Right lobe of liver (tissue), 6 donors: Measurements from ENCODE around the gene ANXA4. TPM values are rescaled to one million over a fixed set of nuclear protein-coding genes. Genes with fewer than 3 reads are reported as not detected.

Source experiments
- ATAC-seq, 4 donors: fragments of 200-7000 bp; cut with Tn5 transposase; one replicate each; pipeline ENCODE4 v1.9.1; 2020; ENCODE audit warnings: mild to moderate bottlenecking in 4 of 4, moderate library complexity in 4 of 4
- DNase-seq, 3 donors: peaks; one replicate each; pipeline ENCODE4 v3.0.0-alpha.2; 2020
- H3K27ac ChIP-seq, 3 donors: fragments of 200-600 bp; one replicate each; pipeline ENCODE4 v1.8.0; 2022
- H3K27me3 ChIP-seq, 2 donors: fragments of 200-600 bp; one replicate each; pipeline ENCODE4 v1.8.0; 2022
- H3K36me3 ChIP-seq, 4 donors: fragments of 200-600 bp; sonication (generic) in 1 of 4; one replicate each; pipeline versions ENCODE4 v1.5.1 to v1.8.0; 2017 to 2022; ENCODE audit warnings: control low read depth in 1 of 4
- H3K4me1 ChIP-seq, 4 donors: fragments of 200-600 bp; sonication (generic) in 1 of 4; one replicate each; pipeline versions ENCODE4 v1.5.1 to v1.8.0; 2017 to 2022; ENCODE audit warnings: control low read depth in 1 of 4
- H3K4me3 ChIP-seq, 3 donors: fragments of 200-600 bp; one replicate each; pipeline ENCODE4 v1.8.0; 2022
- H3K9me3 ChIP-seq, 4 donors: fragments of 200-600 bp; sonication (generic) in 1 of 4; one replicate each; pipeline versions ENCODE4 v1.5.1 to v1.8.0; 2017 to 2022; ENCODE audit warnings: control low read depth in 1 of 4
- CTCF ChIP-seq, 4 donors: fragments of 200-600 bp in 3 of 4; fragments of 450-650 bp in 1 of 4; IDR thresholded peaks; one replicate each; pipeline versions ENCODE4 v1.5.1 to v1.8.0; 2016 to 2022; ENCODE audit warnings: antibody characterized with exemption in 4 of 4, mild to moderate bottlenecking in 2 of 4
- POLR2A ChIP-seq: fragments of 450-650 bp; IDR thresholded peaks from one replicate; pipeline ENCODE4 v1.6.1; 2017; ENCODE audit warnings: antibody characterized with exemption, mild to moderate bottlenecking
- WGBS: methylation state at CpG from one replicate; pipeline ENCODE4 v1.1.6; 2018; ENCODE audit warnings: low coverage, low lambda C conversion rate; ENCODE audit not compliant: insufficient coverage; ENCODE audit errors: missing lambda C conversion rate; 5-methylcytosine and 5-hydroxymethylcytosine counted together
- intact Hi-C, 2 donors: fragments of 100-400 bp; cut with DNase I; formaldehyde crosslinking; loops; one replicate each; pipeline versions ENCODE4 v1.11.2 to v1.14.1; 2022
- total RNA-seq, 6 experiments: library from RNA; depleted of rRNA in 2 of 6; stranded (reverse); fragments of >200 nt in 2 of 6; fragmentation: NEBNext Ultra II Directional in 3 of 6; extraction: Animal tissue kit (Norgen Biotek cat#: 25700) in 3 of 6; gene quantifications; one replicate each; pipeline versions ENCODE4 v1.1.0 to v1.2.4, GENCODE V29; 2016 to 2023
- donor health status: DM: no; HTN: yes; CAD: no.
- donor health status: DM: no; HTN: no; CAD: no.
- donor health status: DM: no; HTN: no; CAD: no.
- donor health status: DM: no; HTN: yes; CAD: no.
- donor health status: DM: no; HTN: yes; CAD: no.

The ANXA4 gene
- total RNA-seq, 6 experiments from 2014 or later: 53.5 to 173 (median 92.1) TPM

GRCh38 chr2:69780921-69781320 lies 39.0 kb downstream of the ANXA4 start:
- Histone ChIP-seq H3K9me3 (no peaks in the 10 kb centered on the region), H3K27ac (peak overlapping the region in 2 of 3 donors; percentile 48 to 84), H3K4me3 (no peak overlapping the region), H3K36me3 (no peaks in the 10 kb centered on the region), H3K4me1 (peaks cover 0 to 76% (median 32%) of the 10 kb centered on the region in 4 donors), H3K27me3 (no peaks in the 10 kb centered on the region)
- WGBS: 15% methylated on average over 5 of the region's 5 CpGs
- DNase-seq (no peak), ATAC-seq (peak; percentile 7 to 24 (median 16))
- intact Hi-C loops: no loop called here
- TF ChIP-seq CTCF (IDR thresholded peaks at IDR 0.05) (no peak), POLR2A (no peak)

- Histone ChIP-seq H3K27ac (peak overlapping the region; percentile 14 to 84 (median 63)), H3K4me3 (peak overlapping the region in 1 of 3 donors; percentile 14), H3K36me3 (no peaks in the 10 kb centered on the region), H3K9me3 (no peaks in the 10 kb centered on the region), H3K4me1 (peaks cover 0 to 80% (median 35%) of the 10 kb centered on the region in 4 donors), H3K27me3 (no peaks in the 10 kb centered on the region)
- peak; percentile 78 to 90 (median 84) for ATAC-seq
- TF ChIP-seq CTCF (IDR thresholded peaks at IDR 0.05) (no peak), POLR2A (no peak)
- DNase-seq: peak; percentile 38 to 84 (median 59)
- WGBS: 20% methylated on average over 5 of the region's 5 CpGs
- intact Hi-C loops: no loop called here
Observed at GRCh38 chr2:69781321-69782248, 39.7 kb downstream of the ANXA4 start.

- WGBS: 21% methylated on average over 5 of the region's 5 CpGs
- peak overlapping the region; percentile 14 to 84 (median 56) for H3K27ac ChIP-seq
- no peak for TF ChIP-seq CTCF (IDR thresholded peaks at IDR 0.05)
- no peak for TF ChIP-seq POLR2A
- intact Hi-C loops: no loop called here
- H3K4me1 ChIP-seq: peaks cover 0 to 78% (median 34%) of the 10 kb centered on the region in 4 donors
- DNase-seq: no peak
- peaks cover 0 to 6% (median 0%) of the 10 kb centered on the region in 4 donors for H3K36me3 ChIP-seq
- no peaks in the 10 kb centered on the region for H3K27me3 ChIP-seq
- peak; percentile 12 to 64 (median 32) for ATAC-seq
- H3K9me3 ChIP-seq: no peaks in the 10 kb centered on the region
- H3K4me3 ChIP-seq: no peak overlapping the region
Observed at GRCh38 chr2:69784228-69784627, 42.3 kb downstream of the ANXA4 start.

GRCh38 chr2:69785358-69785757 lies 43.4 kb downstream of the ANXA4 start:
- no peak for DNase-seq
- peaks cover 0 to 6% (median 0%) of the 10 kb centered on the region in 4 donors for H3K36me3 ChIP-seq
- intact Hi-C loops: no loop called here
- no peaks in the 10 kb centered on the region for H3K27me3 ChIP-seq
- H3K4me1 ChIP-seq: peaks cover 0 to 73% (median 29%) of the 10 kb centered on the region in 4 donors
- no peak for ATAC-seq
- TF ChIP-seq CTCF (IDR thresholded peaks at IDR 0.05) (no peak), POLR2A (no peak)
- 88% methylated on average over 2 of the region's 2 CpGs for WGBS
- H3K4me3 ChIP-seq: no peak overlapping the region
- peak overlapping the region; percentile 14 to 84 (median 33) for H3K27ac ChIP-seq
- no peaks in the 10 kb centered on the region for H3K9me3 ChIP-seq
